ENCODE measurements around the gene SNCB. TPM values are rescaled to one million over a fixed set of nuclear protein-coding genes. Genes with fewer than 3 reads are reported as not detected.
"Not testable (repeated sequence)": the region's sequence is repeated elsewhere in the genome, so short reads cannot be mapped to it uniquely, and the experiment has no call there.

The SNCB gene
- total RNA-seq, 1 experiment from 2014 or later: 2.1 TPM

DNA sequence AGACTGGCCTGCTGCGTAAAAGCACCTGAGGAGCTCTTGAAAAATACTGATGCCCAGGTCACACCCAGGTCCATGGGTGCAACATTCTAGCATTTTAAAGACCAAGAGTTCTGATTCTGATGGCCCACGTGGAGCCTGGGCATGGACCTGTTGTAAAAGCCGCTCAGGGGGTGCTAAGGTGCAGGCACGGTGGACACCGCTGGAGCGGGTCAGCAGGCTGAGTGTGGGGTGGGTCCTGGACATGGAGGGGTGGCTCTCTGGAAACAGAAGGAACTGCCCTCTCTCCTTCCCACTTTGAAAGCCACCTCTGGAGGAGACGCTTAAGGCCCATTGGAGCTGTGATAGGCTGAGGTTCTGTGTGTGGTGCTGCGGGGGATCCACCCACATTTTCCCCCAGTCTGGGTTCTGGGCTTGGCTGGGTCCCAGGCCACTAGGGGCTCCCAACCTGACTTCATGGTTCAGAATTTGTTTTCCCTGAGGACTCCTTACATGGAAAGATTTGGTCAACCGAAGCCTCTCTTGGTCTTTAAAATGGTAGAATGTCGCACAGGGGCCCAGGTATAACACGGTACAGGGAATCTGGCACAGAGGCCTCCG lies 37.0 kb downstream of the SNCB start:
- H3K27ac ChIP-seq (ENCODE audit: low read length): no peak overlapping the region
- no peaks in the 10 kb centered on the region for H3K36me3 ChIP-seq (ENCODE audit: low read depth, low read length)
- ChIA-PET CTCF (interaction anchor here (0.7 kb wide), 1 partner anchor 20 kb away, joined by 3 read pairs; no protein-coding TSS in a partner anchor), POLR2A (ENCODE audit: unreplicated experiment) (no interaction called here)
- no peaks in the 10 kb centered on the region for H3K27me3 ChIP-seq (ENCODE audit: low read length)
- H4K20me1 ChIP-seq (ENCODE audit: low read length): no peaks in the 10 kb centered on the region
- H3K4me2 ChIP-seq (ENCODE audit: low read length): no peak overlapping the region
- no peak for ATAC-seq
- no peak overlapping the region for H3K4me3 ChIP-seq (ENCODE audit: low read length)
- no peak overlapping the region for H3K9ac ChIP-seq (ENCODE audit: low read length)
- no peaks in the 10 kb centered on the region for H3K79me2 ChIP-seq (ENCODE audit: low read length)
- no peak for DNase-seq
- TF ChIP-seq EZH2phosphoT487 (IDR thresholded peaks at IDR 0.05; ENCODE audit: borderline replicate concordance, low read length) (no peak), EZH2 (IDR thresholded peaks at IDR 0.05; ENCODE audit: low read length, unreplicated experiment) (no peak)
- TF ChIP-seq, protein P1, sequence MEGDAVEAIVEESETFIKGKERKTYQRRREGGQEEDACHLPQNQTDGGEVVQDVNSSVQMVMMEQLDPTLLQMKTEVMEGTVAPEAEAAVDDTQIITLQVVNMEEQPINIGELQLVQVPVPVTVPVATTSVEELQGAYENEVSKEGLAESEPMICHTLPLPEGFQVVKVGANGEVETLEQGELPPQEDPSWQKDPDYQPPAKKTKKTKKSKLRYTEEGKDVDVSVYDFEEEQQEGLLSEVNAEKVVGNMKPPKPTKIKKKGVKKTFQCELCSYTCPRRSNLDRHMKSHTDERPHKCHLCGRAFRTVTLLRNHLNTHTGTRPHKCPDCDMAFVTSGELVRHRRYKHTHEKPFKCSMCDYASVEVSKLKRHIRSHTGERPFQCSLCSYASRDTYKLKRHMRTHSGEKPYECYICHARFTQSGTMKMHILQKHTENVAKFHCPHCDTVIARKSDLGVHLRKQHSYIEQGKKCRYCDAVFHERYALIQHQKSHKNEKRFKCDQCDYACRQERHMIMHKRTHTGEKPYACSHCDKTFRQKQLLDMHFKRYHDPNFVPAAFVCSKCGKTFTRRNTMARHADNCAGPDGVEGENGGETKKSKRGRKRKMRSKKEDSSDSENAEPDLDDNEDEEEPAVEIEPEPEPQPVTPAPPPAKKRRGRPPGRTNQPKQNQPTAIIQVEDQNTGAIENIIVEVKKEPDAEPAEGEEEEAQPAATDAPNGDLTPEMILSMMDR (conservative IDR thresholded peaks at IDR 0.05; ENCODE audit: low read depth, low read length): no peak
- H3F3A ChIP-seq (ENCODE audit: low read length, unreplicated experiment): no peaks in the 10 kb centered on the region
- intact Hi-C loops (cut with micrococcal nuclease): no loop called here
- no peaks in the 10 kb centered on the region for H3K4me1 ChIP-seq (ENCODE audit: insufficient read depth, low read length)
- no peaks in the 10 kb centered on the region for H3K9me2 ChIP-seq (replicated peaks; ENCODE audit: low read length)
- BruUV-seq (replicated peaks): no TSS peak
- no peak overlapping the region for H2AFZ ChIP-seq (ENCODE audit: low read length)
- no peaks in the 10 kb centered on the region for H3K9me3 ChIP-seq (ENCODE audit: low read length)

DNA sequence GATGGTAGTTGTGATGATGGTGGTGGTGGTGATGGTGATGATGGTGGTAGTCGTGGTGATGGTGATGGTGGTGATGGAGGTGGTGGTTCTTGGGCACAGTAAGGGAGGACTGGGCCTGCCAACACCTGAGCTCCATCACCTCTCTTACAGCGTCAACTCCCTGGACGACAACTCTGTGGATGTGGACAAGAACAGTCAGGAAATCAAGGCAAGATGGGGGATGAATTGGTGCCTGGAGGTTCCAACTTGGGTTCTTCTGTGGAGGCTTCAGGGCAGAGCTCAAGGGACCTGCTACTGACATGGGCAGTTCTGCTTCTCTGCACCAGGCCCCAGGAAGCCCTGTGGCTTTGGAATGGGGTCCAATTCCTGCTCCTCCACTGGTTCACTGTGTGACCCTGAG lies 37.8 kb downstream of the SNCB start:
- TF ChIP-seq, protein P1 (conservative IDR thresholded peaks at IDR 0.05; ENCODE audit: low read depth, low read length): no peak
- TF ChIP-seq EZH2phosphoT487 (IDR thresholded peaks at IDR 0.05; ENCODE audit: borderline replicate concordance, low read length) (no peak), EZH2 (IDR thresholded peaks at IDR 0.05; ENCODE audit: low read length, unreplicated experiment) (no peak)

DNA sequence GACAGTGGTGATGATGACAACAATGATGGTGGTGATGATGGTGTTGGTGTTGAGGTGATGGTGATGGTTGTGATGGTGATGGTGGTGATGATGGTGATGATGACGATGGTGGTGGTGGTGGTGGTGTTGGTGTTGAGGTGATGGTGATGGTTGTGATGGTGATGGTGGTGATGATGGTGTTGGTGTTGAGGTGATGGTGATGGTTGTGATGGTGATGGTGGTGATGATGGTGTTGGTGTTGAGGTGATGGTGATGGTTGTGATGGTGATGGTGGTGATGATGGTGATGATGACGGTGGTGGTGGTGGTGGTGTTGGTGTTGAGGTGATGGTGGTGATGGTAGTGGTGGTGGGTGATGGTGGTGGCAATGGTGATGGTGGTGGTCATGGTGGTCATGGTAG lies 38.7 kb downstream of the SNCB start:
- H3K4me1 ChIP-seq (ENCODE audit: insufficient read depth, low read length); H3K4me2 ChIP-seq (ENCODE audit: low read length); H3K27ac ChIP-seq (ENCODE audit: low read length); CTCF ChIA-PET; H3K9ac ChIP-seq (ENCODE audit: low read length); H3K4me3 ChIP-seq (ENCODE audit: low read length); POLR2A ChIA-PET (ENCODE audit: unreplicated experiment); H3K9me3 ChIP-seq (ENCODE audit: low read length); BruUV-seq (replicated peaks); H3K79me2 ChIP-seq (ENCODE audit: low read length); DNase-seq; H3K36me3 ChIP-seq (ENCODE audit: low read depth, low read length); H3K27me3 ChIP-seq (ENCODE audit: low read length); H3F3A ChIP-seq (ENCODE audit: low read length, unreplicated experiment); intact Hi-C loops (cut with micrococcal nuclease); H4K20me1 ChIP-seq (ENCODE audit: low read length); H2AFZ ChIP-seq (ENCODE audit: low read length); ATAC-seq; H3K9me2 ChIP-seq (replicated peaks; ENCODE audit: low read length): not testable (repeated sequence)

More for the DNA sequence above, 37.8 kb downstream of the SNCB start:
- H3K79me2 ChIP-seq (ENCODE audit: low read length): no peaks in the 10 kb centered on the region
- BruUV-seq (replicated peaks): no TSS peak
- POLR2A ChIA-PET (ENCODE audit: unreplicated experiment): no interaction called here
- H3K9me2 ChIP-seq (replicated peaks; ENCODE audit: low read length): no peaks in the 10 kb centered on the region
- H3K4me2 ChIP-seq (ENCODE audit: low read length): no peak overlapping the region
- CTCF ChIA-PET: interaction anchor here (0.7 kb wide), 1 partner anchor 19 kb away, joined by 3 read pairs; no protein-coding TSS in a partner anchor
- no peak overlapping the region for H2AFZ ChIP-seq (ENCODE audit: low read length)
- no peaks in the 10 kb centered on the region for H4K20me1 ChIP-seq (ENCODE audit: low read length)
- H3K36me3 ChIP-seq (ENCODE audit: low read depth, low read length): no peaks in the 10 kb centered on the region
- intact Hi-C loops (cut with micrococcal nuclease): no loop called here
- H3K4me1 ChIP-seq (ENCODE audit: insufficient read depth, low read length): no peaks in the 10 kb centered on the region
- no peaks in the 10 kb centered on the region for H3K9me3 ChIP-seq (ENCODE audit: low read length)
- no peaks in the 10 kb centered on the region for H3F3A ChIP-seq (ENCODE audit: low read length, unreplicated experiment)
- no peak overlapping the region for H3K4me3 ChIP-seq (ENCODE audit: low read length)
- H3K27ac ChIP-seq (ENCODE audit: low read length): no peak overlapping the region
- DNase-seq (no peak), ATAC-seq (no peak)
- no peaks in the 10 kb centered on the region for H3K27me3 ChIP-seq (ENCODE audit: low read length)
- no peak overlapping the region for H3K9ac ChIP-seq (ENCODE audit: low read length)

All from PC-3 (cell line).